Activated T-helper 1 cell treated with anti-CD3 and anti-CD28 coated beads, Interleukin-12 subunit alpha, Interleukin-12 subunit beta, Interleukin-2, Interleukin-4 antibody, amounts not matched to agents 30 ng/mL and 10 ng/mL and 1 ng/mL, durations not matched to agents 14 hours and 24 hours and 36 hours (primary cell): ENCODE data around the gene PTPN12. TPM values are rescaled to one million over a fixed set of nuclear protein-coding genes. Genes with fewer than 3 reads are reported as not detected.
A peak's percentile ranks its signal among the peaks of the same experiment; 100 is the strongest.
"Not testable (repeated sequence)": the region's sequence is repeated elsewhere in the genome, so short reads cannot be mapped to it uniquely, and the experiment has no call there.

Experiments used
- DNase-seq: peaks from one replicate; pipeline ENCODE4 v3.0.0; 2021; ENCODE audit warnings: low spot score
- H3K27ac Mint-ChIP-seq: one replicate; pipeline ENCODE4 v1.8.0; 2021; ENCODE audit warnings: mild to moderate bottlenecking, mixed read lengths
- H3K27me3 Mint-ChIP-seq: one replicate; pipeline ENCODE4 v1.8.0; 2022; ENCODE audit warnings: mild to moderate bottlenecking, moderate library complexity, mixed read lengths; ENCODE audit not compliant: insufficient read depth
- H3K36me3 Mint-ChIP-seq: one replicate; pipeline ENCODE4 v1.8.0; 2021; ENCODE audit warnings: low read depth, mixed read lengths
- H3K4me1 Mint-ChIP-seq: one replicate; pipeline ENCODE4 v1.8.0; 2021; ENCODE audit warnings: low read depth, mixed read lengths
- H3K4me3 Mint-ChIP-seq: one replicate; pipeline ENCODE4 v1.8.0; 2021; ENCODE audit warnings: mild to moderate bottlenecking, moderate library complexity, mixed read lengths
- H3K9me3 Mint-ChIP-seq: one replicate; pipeline ENCODE4 v1.8.0; 2021; ENCODE audit warnings: mixed read lengths
- intact Hi-C: fragments of 100-400 bp; cut with micrococcal nuclease; formaldehyde crosslinking; loops from one replicate; pipeline ENCODE4 v1.15.1; 2024
- total RNA-seq: library from RNA; stranded (reverse); gene quantifications from 2 replicates; pipeline ENCODE4 v1.2.3, GENCODE V29; 2022

PTPN12 gene
- total RNA-seq, 1 donor from 2014 or later = 10.5 TPM

- Mint-ChIP-seq H3K4me1 (peaks cover 4% of the 10 kb centered on the region), H3K27me3 (peaks cover 20% of the 10 kb centered on the region), H3K4me3 (no peak overlapping the region), H3K36me3 (no peaks in the 10 kb centered on the region), H3K27ac (no peak overlapping the region), H3K9me3 (no peaks in the 10 kb centered on the region)
- DNase-seq = no peak
- intact Hi-C loops = no loop called here
Observed at GRCh38 chr7:77528368-77528767, 8.7 kb upstream of the PTPN12 start.

GRCh38 chr7:77529279-77529678, 7.8 kb upstream of the PTPN12 start:
- no peaks in the 10 kb centered on the region for H3K36me3 Mint-ChIP-seq
- H3K4me1 Mint-ChIP-seq = peaks cover 4% of the 10 kb centered on the region
- DNase-seq = no peak
- peaks cover 20% of the 10 kb centered on the region for H3K27me3 Mint-ChIP-seq
- no peak overlapping the region for H3K27ac Mint-ChIP-seq
- H3K9me3 Mint-ChIP-seq = no peaks in the 10 kb centered on the region
- H3K4me3 Mint-ChIP-seq = no peak overlapping the region
- intact Hi-C loops = no loop called here

GRCh38 chr7:77531038-77531437, 6.1 kb upstream of the PTPN12 start:
- Mint-ChIP-seq H3K9me3 (no peaks in the 10 kb centered on the region), H3K36me3 (no peaks in the 10 kb centered on the region), H3K4me1 (peaks cover 4% of the 10 kb centered on the region), H3K4me3 (no peak overlapping the region), H3K27me3 (peaks cover 14% of the 10 kb centered on the region), H3K27ac (no peak overlapping the region)
- intact Hi-C loops = no loop called here
- no peak for DNase-seq

GRCh38 chr7:77532247-77532646, 4.8 kb upstream of the PTPN12 start:
- peaks cover 11% of the 10 kb centered on the region for H3K27me3 Mint-ChIP-seq
- intact Hi-C loops = no loop called here
- no peaks in the 10 kb centered on the region for H3K36me3 Mint-ChIP-seq
- no peak overlapping the region for H3K4me3 Mint-ChIP-seq
- no peaks in the 10 kb centered on the region for H3K9me3 Mint-ChIP-seq
- DNase-seq = no peak
- H3K4me1 Mint-ChIP-seq = peaks cover 4% of the 10 kb centered on the region
- H3K27ac Mint-ChIP-seq = no peak overlapping the region

- H3K27me3 Mint-ChIP-seq = peaks cover 11% of the 10 kb centered on the region
- intact Hi-C loops, H3K4me1 Mint-ChIP-seq: not testable (repeated sequence)
Observed at GRCh38 chr7:77532732-77533131, 4.4 kb upstream of the PTPN12 start.

GRCh38 chr7:77534046-77534445, 3.0 kb upstream of the PTPN12 start:
- H3K4me1 Mint-ChIP-seq, intact Hi-C loops, H3K36me3 Mint-ChIP-seq, H3K4me3 Mint-ChIP-seq, DNase-seq, H3K9me3 Mint-ChIP-seq, H3K27ac Mint-ChIP-seq: not testable (repeated sequence)
- peaks cover 13% of the 10 kb centered on the region for H3K27me3 Mint-ChIP-seq

More at GRCh38 chr7:77532732-77533131, 4.4 kb upstream of the PTPN12 start:
- not testable (repeated sequence) for H3K27ac Mint-ChIP-seq, H3K36me3 Mint-ChIP-seq, DNase-seq, H3K4me3 Mint-ChIP-seq, H3K9me3 Mint-ChIP-seq

GRCh38 chr7:77536017-77536412, 1.1 kb upstream of the PTPN12 start:
- intact Hi-C loops = loop anchor here (1.0 to 5.0 kb wide), 9 partner anchors 119 to 1177 kb away; partner anchors contain the start of genes CCDC146, GSAP, PHTF2 and RSBN1L
- Mint-ChIP-seq H3K27me3 (peaks cover 16% of the 10 kb centered on the region), H3K36me3 (no peaks in the 10 kb centered on the region), H3K4me3 (peak overlapping the region; percentile 93), H3K9me3 (no peaks in the 10 kb centered on the region), H3K4me1 (peaks cover 10% of the 10 kb centered on the region), H3K27ac (peak overlapping the region; percentile 90)
- no peak for DNase-seq

- Mint-ChIP-seq H3K4me1 (peaks cover 9% of the 10 kb centered on the region), H3K27me3 (peaks cover 16% of the 10 kb centered on the region), H3K9me3 (no peaks in the 10 kb centered on the region), H3K27ac (peak overlapping the region; percentile 90), H3K36me3 (no peaks in the 10 kb centered on the region), H3K4me3 (peak overlapping the region; percentile 93)
- peak; percentile 93 for DNase-seq
- intact Hi-C loops = loop anchor here (1.0 to 5.0 kb wide), 9 partner anchors 119 to 1178 kb away; partner anchors contain the start of genes CCDC146, GSAP, PHTF2 and RSBN1L
Observed at GRCh38 chr7:77536413-77537135, 521 bp upstream of the PTPN12 start.

- Mint-ChIP-seq H3K27ac (peak overlapping the region; percentile 61), H3K27me3 (peaks cover 11% of the 10 kb centered on the region), H3K4me1 (peaks cover 18% of the 10 kb centered on the region), H3K36me3 (no peaks in the 10 kb centered on the region), H3K9me3 (no peaks in the 10 kb centered on the region), H3K4me3 (peak overlapping the region; percentile 88)
- intact Hi-C loops = loop anchor here (1.0 to 5.0 kb wide), 8 partner anchors 121 to 1179 kb away; partner anchors contain the start of genes CCDC146, GSAP and YWHAG
- DNase-seq = no peak
Observed at GRCh38 chr7:77537778-77538280, 734 bp downstream of the PTPN12 start.

- H3K9me3 Mint-ChIP-seq = no peaks in the 10 kb centered on the region
- peak overlapping the region; percentile 61 for H3K27ac Mint-ChIP-seq
- H3K4me1 Mint-ChIP-seq = peaks cover 20% of the 10 kb centered on the region
- peak overlapping the region; percentile 88 for H3K4me3 Mint-ChIP-seq
- intact Hi-C loops = loop anchor here (1.0 to 5.0 kb wide), 4 partner anchors 121 to 219 kb away; partner anchors contain the start of gene GSAP
- DNase-seq = no peak
- peaks cover 11% of the 10 kb centered on the region for H3K27me3 Mint-ChIP-seq
- H3K36me3 Mint-ChIP-seq = no peaks in the 10 kb centered on the region
Observed at GRCh38 chr7:77538281-77539212, 1.5 kb downstream of the PTPN12 start.

GRCh38 chr7:77540402-77540822, 3.3 kb downstream of the PTPN12 start:
- Mint-ChIP-seq H3K27me3 (peaks cover 11% of the 10 kb centered on the region), H3K4me1 (peaks cover 27% of the 10 kb centered on the region), H3K9me3 (no peaks in the 10 kb centered on the region), H3K36me3 (no peaks in the 10 kb centered on the region), H3K4me3 (no peak overlapping the region), H3K27ac (no peak overlapping the region)
- intact Hi-C loops = no loop called here
- DNase-seq = no peak

GRCh38 chr7:77540993-77541392, 3.9 kb downstream of the PTPN12 start:
- Mint-ChIP-seq H3K4me1 (peaks cover 27% of the 10 kb centered on the region), H3K27me3 (peaks cover 11% of the 10 kb centered on the region)
- intact Hi-C loops, H3K27ac Mint-ChIP-seq, H3K36me3 Mint-ChIP-seq, H3K4me3 Mint-ChIP-seq, DNase-seq, H3K9me3 Mint-ChIP-seq: not testable (repeated sequence)
